ENCODE measurements around the gene ATOX1. TPM values are rescaled to one million over a fixed set of nuclear protein-coding genes. Genes with fewer than 3 reads are reported as not detected.

Gene ATOX1
- total and polyA plus RNA-seq, 9 donors = 23.0 to 86.6 (median 52.9) TPM

- Histone ChIP-seq H3K36me3 (no peaks in the 10 kb centered on the region), H3K27me3 (no peaks in the 10 kb centered on the region), H3K4me3 (no peak overlapping the region), H3K4me1 (ENCODE audit: insufficient read depth) (peaks cover 5% of the 10 kb centered on the region), H3K9me3 (no peaks in the 10 kb centered on the region), H3K27ac (no peak overlapping the region)
- TF ChIP-seq POLR2A (IDR thresholded peaks at IDR 0.05) (no peak), EP300 (IDR thresholded peaks at IDR 0.05) (no peak)
- TF ChIP-seq, protein P1, sequence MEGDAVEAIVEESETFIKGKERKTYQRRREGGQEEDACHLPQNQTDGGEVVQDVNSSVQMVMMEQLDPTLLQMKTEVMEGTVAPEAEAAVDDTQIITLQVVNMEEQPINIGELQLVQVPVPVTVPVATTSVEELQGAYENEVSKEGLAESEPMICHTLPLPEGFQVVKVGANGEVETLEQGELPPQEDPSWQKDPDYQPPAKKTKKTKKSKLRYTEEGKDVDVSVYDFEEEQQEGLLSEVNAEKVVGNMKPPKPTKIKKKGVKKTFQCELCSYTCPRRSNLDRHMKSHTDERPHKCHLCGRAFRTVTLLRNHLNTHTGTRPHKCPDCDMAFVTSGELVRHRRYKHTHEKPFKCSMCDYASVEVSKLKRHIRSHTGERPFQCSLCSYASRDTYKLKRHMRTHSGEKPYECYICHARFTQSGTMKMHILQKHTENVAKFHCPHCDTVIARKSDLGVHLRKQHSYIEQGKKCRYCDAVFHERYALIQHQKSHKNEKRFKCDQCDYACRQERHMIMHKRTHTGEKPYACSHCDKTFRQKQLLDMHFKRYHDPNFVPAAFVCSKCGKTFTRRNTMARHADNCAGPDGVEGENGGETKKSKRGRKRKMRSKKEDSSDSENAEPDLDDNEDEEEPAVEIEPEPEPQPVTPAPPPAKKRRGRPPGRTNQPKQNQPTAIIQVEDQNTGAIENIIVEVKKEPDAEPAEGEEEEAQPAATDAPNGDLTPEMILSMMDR (IDR thresholded peaks at IDR 0.05) = no peak
- DNase-seq = no peak
- intact Hi-C loops (cut with DNase I) = no loop called here
Measured at GRCh38 chr5:151722546-151722945, 35.9 kb downstream of the ATOX1 start.

DNA sequence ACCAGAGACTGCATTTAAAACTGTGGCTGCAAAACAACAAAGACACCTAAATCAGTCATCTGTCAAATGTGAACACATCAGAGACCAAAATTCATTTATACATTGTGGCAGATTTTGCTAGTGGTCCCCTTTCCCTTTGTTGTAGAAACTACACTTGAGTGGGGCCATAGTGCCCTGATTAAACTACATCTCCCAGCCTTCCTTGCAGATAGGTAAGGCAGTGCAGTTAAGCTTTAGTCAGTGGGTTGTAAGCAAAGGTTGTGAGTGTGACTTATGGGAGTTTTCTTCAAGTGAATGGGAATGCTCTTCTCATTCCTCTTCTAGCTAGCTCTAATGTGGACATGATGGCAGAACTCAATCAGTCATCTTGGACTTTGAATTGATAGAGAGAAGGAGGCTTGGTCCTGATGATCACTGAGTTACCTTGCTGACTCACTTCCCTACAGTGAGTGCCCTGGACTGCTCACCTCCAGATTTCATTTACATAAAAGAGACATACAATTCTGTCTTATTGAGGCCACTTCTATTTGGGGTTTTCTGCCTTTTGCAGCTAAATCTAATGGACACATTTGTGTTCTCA is 36.5 kb downstream of the ATOX1 start:
- Histone ChIP-seq H3K36me3 (no peaks in the 10 kb centered on the region), H3K27ac (no peak overlapping the region), H3K9me3 (no peaks in the 10 kb centered on the region), H3K4me1 (ENCODE audit: insufficient read depth) (peaks cover 5% of the 10 kb centered on the region), H3K27me3 (no peaks in the 10 kb centered on the region), H3K4me3 (no peak overlapping the region)
- DNase-seq = no peak
- TF ChIP-seq, protein P1 (IDR thresholded peaks at IDR 0.05) = no peak
- TF ChIP-seq EP300 (IDR thresholded peaks at IDR 0.05) = no peak
- TF ChIP-seq POLR2A (IDR thresholded peaks at IDR 0.05) = no peak
- intact Hi-C loops (cut with DNase I) = no loop called here

DNA sequence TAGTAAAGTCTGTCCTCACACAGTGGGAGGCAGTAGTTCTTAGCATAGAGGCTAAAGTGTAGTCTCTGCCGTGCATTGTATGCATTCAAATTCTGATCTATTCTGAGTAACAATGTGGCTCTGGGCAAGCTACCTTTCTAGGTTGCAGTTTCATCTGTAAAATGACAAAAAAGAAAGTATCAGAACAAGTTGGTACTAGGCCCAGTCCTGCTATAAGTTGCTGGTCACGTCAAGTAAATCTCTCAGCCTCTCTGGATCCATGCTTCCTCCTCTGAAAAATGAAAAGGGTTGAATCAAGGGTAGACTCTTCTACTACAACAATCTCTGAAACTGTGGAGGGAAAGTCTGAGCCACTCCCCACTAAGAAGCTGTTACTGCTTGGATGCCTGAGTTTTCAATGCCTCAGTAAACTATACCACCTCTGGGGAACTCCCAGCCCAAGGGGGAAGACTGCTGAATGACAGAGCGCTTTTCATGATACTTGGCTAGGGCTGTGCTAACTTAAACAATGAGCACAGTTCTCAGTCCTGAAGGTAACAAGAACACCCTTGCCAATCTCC is 37.3 kb downstream of the ATOX1 start:
- H3K4me3 ChIP-seq = no peak overlapping the region
- H3K27ac ChIP-seq = no peak overlapping the region
- TF ChIP-seq EP300 (IDR thresholded peaks at IDR 0.05) (no peak), POLR2A (IDR thresholded peaks at IDR 0.05) (no peak)
- TF ChIP-seq, protein P1 (IDR thresholded peaks at IDR 0.05) = no peak
- no peaks in the 10 kb centered on the region for H3K9me3 ChIP-seq
- DNase-seq = no peak
- intact Hi-C loops (cut with DNase I) = no loop called here
- H3K36me3 ChIP-seq = no peaks in the 10 kb centered on the region
- no peaks in the 10 kb centered on the region for H3K27me3 ChIP-seq
- WGBS, 3 donors = 89 to 92% (median 90%) methylated on average over 3 of the region's 3 CpGs
- peaks cover 5% of the 10 kb centered on the region for H3K4me1 ChIP-seq (ENCODE audit: insufficient read depth)

- intact Hi-C loops (cut with DNase I) = no loop called here
- H3K4me1 ChIP-seq (ENCODE audit: insufficient read depth) = peaks cover 5% of the 10 kb centered on the region
- no peaks in the 10 kb centered on the region for H3K27me3 ChIP-seq
- no peak for DNase-seq
- H3K27ac ChIP-seq = no peak overlapping the region
- 86 to 95% (median 89%) methylated on average over 2 of the region's 2 CpGs for WGBS, 3 donors
- H3K36me3 ChIP-seq = no peaks in the 10 kb centered on the region
- no peak for TF ChIP-seq POLR2A (IDR thresholded peaks at IDR 0.05)
- TF ChIP-seq, protein P1 (IDR thresholded peaks at IDR 0.05) = no peak
- no peak for TF ChIP-seq EP300 (IDR thresholded peaks at IDR 0.05)
- H3K4me3 ChIP-seq = no peak overlapping the region
- no peaks in the 10 kb centered on the region for H3K9me3 ChIP-seq
Measured at GRCh38 chr5:151720215-151720614, 38.2 kb downstream of the ATOX1 start.
